A549 (cell line): ENCODE data around the gene CNST. TPM values are rescaled to one million over a fixed set of nuclear protein-coding genes. Genes with fewer than 3 reads are reported as not detected.

Experiments used
- ATAC-seq, 2 experiments: fragments of 200-7000 bp in 1 of 2; fragments of >200 bp in 1 of 2; cut with Nextera tagmentation in 1 of 2; cut with Tn5 transposase in 1 of 2; 3 replicates each; pipeline versions ENCODE4 v1.8.0 to v1.9.1; 2018 to 2020; ENCODE audit warnings: mild to moderate bottlenecking in 1 of 2, moderate library complexity in 1 of 2
- CTCF ChIA-PET: fragments of 300-600 bp; sonication (Branson Sonifier 250); formaldehyde crosslinking; extraction: SDS; loops from one replicate; lab custom pipeline; 2021; ENCODE audit warnings: antibody characterized with exemption, inconsistent platforms; lab: Yijun Ruan, JAX
- POLR2A ChIA-PET: fragments of 350-600 bp; formaldehyde crosslinking; extraction: SDS; loops from one replicate; lab custom pipeline; 2021; ENCODE audit warnings: antibody characterized with exemption, inconsistent platforms; lab: Yijun Ruan, JAX
- DNase-seq, 2 experiments: peaks; one replicate each; pipeline versions ENCODE4 v3.0.0 to v3.0.0-alpha.2; 2011 to 2016; ENCODE audit warnings: low read depth in 1 of 2, low spot score in 1 of 2
- FAIRE-seq: peaks from 2 replicates; lab custom pipeline; 2011; peaks lifted over from hg19 to GRCh38; lab: Jason Lieb, UNC
- H3K27ac ChIP-seq, 2 experiments: fragments of >200 bp; sonication (Bioruptor Twin); formaldehyde crosslinking; 3 replicates each; pipeline ENCODE4 v1.5.1; 2016 to 2017
- H3K4me1 ChIP-seq: fragments of >200 bp; sonication (Bioruptor Twin); formaldehyde crosslinking; 3 replicates; pipeline ENCODE4 v1.6.1; 2016
- H3K4me2 ChIP-seq: fragments of >200 bp; sonication (Bioruptor Twin); formaldehyde crosslinking; 3 replicates; pipeline ENCODE4 v1.6.1; 2016
- H3K4me3 ChIP-seq: fragments of >200 bp; sonication (Bioruptor Twin); formaldehyde crosslinking; 3 replicates; pipeline ENCODE4 v1.5.1; 2016
- H3K9me3 ChIP-seq: fragments of >200 bp; sonication (Bioruptor Twin); formaldehyde crosslinking; 3 replicates; pipeline ENCODE4 v1.6.1; 2016
- CBX2 ChIP-seq: fragments of 200-600 bp; sonication (generic); IDR thresholded peaks from 2 replicates; pipeline ENCODE4 v1.6.1; 2016; ENCODE audit warnings: low read depth, mild to moderate bottlenecking, borderline replicate concordance
- CEBPB ChIP-seq, 2 experiments: fragments of >200 bp in 1 of 2; sonication (Bioruptor Twin) in 1 of 2; formaldehyde crosslinking in 1 of 2; IDR thresholded peaks; 2 replicates each; pipeline ENCODE4 v1.6.1; 2012 to 2016
- EHF ChIP-seq: fragments of 250-450 bp; sonication (Bioruptor Pico); IDR thresholded peaks from 2 replicates; pipeline ENCODE4 v1.5.0; 2020; ENCODE audit warnings: mild to moderate bottlenecking
- EP300 ChIP-seq, 2 experiments: fragments of >200 bp; sonication (Bioruptor Twin); formaldehyde crosslinking; IDR thresholded peaks; 2 replicates in 1 of 2; 3 replicates in 1 of 2; pipeline ENCODE4 v1.6.1; 2016 to 2017
- ESRRA ChIP-seq: fragments of 150-350 bp; IDR thresholded peaks from 2 replicates; pipeline ENCODE4 v1.6.1; 2014; ENCODE audit warnings: mild to moderate bottlenecking, low read length, borderline replicate concordance
- FOXS1 ChIP-seq: fragments of 250-450 bp; sonication (Bioruptor Pico); IDR thresholded peaks from 2 replicates; pipeline ENCODE4 v1.5.0; 2020; ENCODE audit warnings: mild to moderate bottlenecking, moderate library complexity
- JUN ChIP-seq, 2 experiments: fragments of >200 bp; sonication (Bioruptor Twin); formaldehyde crosslinking; IDR thresholded peaks; 2 replicates in 1 of 2; 3 replicates in 1 of 2; pipeline ENCODE4 v1.6.1; 2016 to 2017
- JUNB ChIP-seq: fragments of >200 bp; sonication (Bioruptor Twin); formaldehyde crosslinking; IDR thresholded peaks from 2 replicates; pipeline ENCODE4 v1.6.1; 2016
- KDM5A ChIP-seq: fragments of 200-600 bp; sonication (generic); IDR thresholded peaks from 2 replicates; pipeline ENCODE4 v1.6.1; 2016; ENCODE audit warnings: antibody characterized with exemption, mild to moderate bottlenecking
- POLR2A ChIP-seq: IDR thresholded peaks from 2 replicates; pipeline ENCODE4 v1.6.1; 2012; ENCODE audit warnings: mild to moderate bottlenecking, low read length
- POLR2AphosphoS2 ChIP-seq: conservative IDR thresholded peaks from 2 replicates; pipeline ENCODE4 v1.6.1; 2012; ENCODE audit warnings: low read length, improper control_type of control experiment, inconsistent platforms
- RCOR1 ChIP-seq: fragments of 150-350 bp; IDR thresholded peaks from 2 replicates; pipeline ENCODE4 v1.6.1; 2014; ENCODE audit warnings: antibody characterized with exemption, low read length, low read depth
- SREBF2 ChIP-seq: fragments of 450-650 bp; IDR thresholded peaks from 2 replicates; pipeline ENCODE4 v1.6.1; 2014; ENCODE audit warnings: mild to moderate bottlenecking, moderate library complexity
- TFCP2L1 ChIP-seq: fragments of 250-450 bp; sonication (Bioruptor Pico); IDR thresholded peaks from 2 replicates; pipeline ENCODE4 v1.5.0; 2021; ENCODE audit warnings: mild to moderate bottlenecking
- ZNF302 ChIP-seq: fragments of 250-450 bp; sonication (Bioruptor Pico); IDR thresholded peaks from 2 replicates; pipeline ENCODE4 v1.9.0; 2021; ENCODE audit warnings: inconsistent platforms, mild to moderate bottlenecking, moderate library complexity
- ZSCAN20 ChIP-seq: fragments of 250-450 bp; sonication (Bioruptor Pico); IDR thresholded peaks from 2 replicates; pipeline ENCODE4 v1.8.0; 2022; ENCODE audit warnings: mild to moderate bottlenecking, moderate library complexity
- WGBS: methylation state at CpG from one replicate; pipeline ENCODE4 v1.1.6; 2017; ENCODE audit errors: missing lambda C conversion rate; 5-methylcytosine and 5-hydroxymethylcytosine counted together
- polyA plus RNA-seq, 4 experiments: library from polyadenylated mRNA; depleted of rRNA in 3 of 4; stranded (reverse); fragments of >200 nt; fragmentation: RNase III in 1 of 4; extraction: RNeasy Plus Mini Kit Qiagen cat#74134 plus additional on column Dnase treatment in 1 of 4; gene quantifications; 2 replicates in 3 of 4; 3 replicates in 1 of 4; pipeline ENCODE4 v1.2.3, GENCODE V29; 2011 to 2017
- TF ChIP-seq, protein P1 (sequence below): IDR thresholded peaks from 2 replicates; pipeline ENCODE4 v1.6.1; 2012; ENCODE audit warnings: low read depth, borderline replicate concordance
- TF ChIP-seq, protein P2 (sequence below): fragments of >200 bp; sonication (Bioruptor Twin); formaldehyde crosslinking; IDR thresholded peaks from 3 replicates; pipeline ENCODE4 v1.5.1; 2016
- TF ChIP-seq, protein P3 (sequence below): fragments of >200 bp; sonication (Bioruptor Twin); formaldehyde crosslinking; IDR thresholded peaks from 2 replicates; pipeline ENCODE4 v1.6.1; 2016
- TF ChIP-seq, protein P4 (sequence below): fragments of 450-650 bp; IDR thresholded peaks from 2 replicates; pipeline ENCODE4 v1.6.1; 2014; ENCODE audit warnings: antibody characterized with exemption
- TF ChIP-seq, protein P5 (sequence below): fragments of 200-600 bp; sonication (generic); IDR thresholded peaks from 2 replicates; pipeline ENCODE4 v1.6.1; 2016; ENCODE audit warnings: antibody characterized with exemption, mild to moderate bottlenecking, moderate library complexity
- TF ChIP-seq, protein P6 (sequence below): fragments of 250-450 bp; sonication (Bioruptor Pico); IDR thresholded peaks from 2 replicates; pipeline ENCODE4 v1.5.0; 2020; ENCODE audit warnings: low read depth, mild to moderate bottlenecking, moderate library complexity
- TF ChIP-seq, protein P7 (sequence below): fragments of >200 bp; sonication (Bioruptor Twin); formaldehyde crosslinking; IDR thresholded peaks from 3 replicates; pipeline ENCODE4 v1.6.1; 2016

The CNST gene
- polyA plus RNA-seq, 2 of the 4 experiments (the other 2 are of a cell fraction) = 7.9 to 23.0 TPM

DNA sequence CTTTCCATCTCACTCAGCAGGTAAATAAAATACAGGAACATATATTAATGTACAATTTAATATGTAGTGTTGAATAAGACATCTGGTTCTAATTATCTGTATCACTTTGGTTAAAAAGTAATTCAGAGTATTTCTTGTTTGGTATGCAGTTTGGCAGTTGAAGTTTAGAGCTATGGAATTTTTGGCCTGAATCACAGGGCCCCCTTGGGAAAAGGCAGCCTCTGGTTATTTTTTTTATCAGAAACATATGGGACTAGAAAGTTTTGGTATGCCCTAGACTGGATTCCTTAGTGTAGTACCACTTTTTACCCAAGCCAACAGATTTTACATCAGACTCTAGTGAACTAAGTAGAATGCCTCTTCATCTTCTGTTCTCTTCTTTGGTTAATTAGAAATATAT is 26.4 kb downstream of the CNST start:
- CTCF ChIA-PET = interaction anchor here (1.5 kb wide), 1 partner anchor 20 kb away, joined by 6 read pairs; no protein-coding TSS in a partner anchor
- no peak overlapping the region for H3K4me2 ChIP-seq
- no peak for DNase-seq

DNA sequence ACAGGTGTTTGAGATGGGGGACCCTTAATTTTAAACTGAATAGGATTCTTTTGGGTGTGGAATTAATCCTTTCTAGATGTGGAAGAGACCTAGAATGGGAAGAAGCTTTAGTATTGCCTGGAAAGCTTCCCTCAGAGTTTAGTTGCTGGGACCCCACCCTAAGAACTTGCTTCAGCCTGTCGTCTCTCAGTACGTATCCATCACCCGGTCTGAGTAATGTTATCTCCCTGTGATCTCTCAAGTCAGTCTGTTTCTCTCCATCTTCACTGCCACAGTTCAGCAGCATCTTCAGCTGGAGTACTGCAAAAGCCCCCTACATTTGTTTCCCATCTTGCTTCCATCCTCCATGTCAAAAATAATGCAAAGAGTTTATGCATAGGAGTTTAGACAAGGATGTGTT is 28.9 kb downstream of the CNST start:
- WGBS = 97% methylated on average over 3 of the region's 3 CpGs
- POLR2A ChIA-PET = no interaction called here
- CTCF ChIA-PET = interaction anchor here (0.6 kb wide), 1 partner anchor 97 kb away, joined by 3 read pairs; no protein-coding TSS in a partner anchor
- H3K4me2 ChIP-seq = no peak overlapping the region
- no peak overlapping the region for H3K27ac ChIP-seq
- H3K4me1 ChIP-seq = 0 out of 3 replicates have a peak, but pooled peaks cover 8% of the 10 kb centered on the region
- no peaks in the 10 kb centered on the region for H3K9me3 ChIP-seq
- TF ChIP-seq, protein P1, sequence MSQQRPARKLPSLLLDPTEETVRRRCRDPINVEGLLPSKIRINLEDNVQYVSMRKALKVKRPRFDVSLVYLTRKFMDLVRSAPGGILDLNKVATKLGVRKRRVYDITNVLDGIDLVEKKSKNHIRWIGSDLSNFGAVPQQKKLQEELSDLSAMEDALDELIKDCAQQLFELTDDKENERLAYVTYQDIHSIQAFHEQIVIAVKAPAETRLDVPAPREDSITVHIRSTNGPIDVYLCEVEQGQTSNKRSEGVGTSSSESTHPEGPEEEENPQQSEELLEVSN = no peak
- TF ChIP-seq JUNB (no peak), EP300 (IDR thresholded peaks at IDR 0.05) (no peak), EHF (CRISPR knock-in tag) (no peak), JUN (IDR thresholded peaks at IDR 0.05) (no peak), CEBPB (IDR thresholded peaks at IDR 0.05) (no peak)
- TF ChIP-seq, protein P2, sequence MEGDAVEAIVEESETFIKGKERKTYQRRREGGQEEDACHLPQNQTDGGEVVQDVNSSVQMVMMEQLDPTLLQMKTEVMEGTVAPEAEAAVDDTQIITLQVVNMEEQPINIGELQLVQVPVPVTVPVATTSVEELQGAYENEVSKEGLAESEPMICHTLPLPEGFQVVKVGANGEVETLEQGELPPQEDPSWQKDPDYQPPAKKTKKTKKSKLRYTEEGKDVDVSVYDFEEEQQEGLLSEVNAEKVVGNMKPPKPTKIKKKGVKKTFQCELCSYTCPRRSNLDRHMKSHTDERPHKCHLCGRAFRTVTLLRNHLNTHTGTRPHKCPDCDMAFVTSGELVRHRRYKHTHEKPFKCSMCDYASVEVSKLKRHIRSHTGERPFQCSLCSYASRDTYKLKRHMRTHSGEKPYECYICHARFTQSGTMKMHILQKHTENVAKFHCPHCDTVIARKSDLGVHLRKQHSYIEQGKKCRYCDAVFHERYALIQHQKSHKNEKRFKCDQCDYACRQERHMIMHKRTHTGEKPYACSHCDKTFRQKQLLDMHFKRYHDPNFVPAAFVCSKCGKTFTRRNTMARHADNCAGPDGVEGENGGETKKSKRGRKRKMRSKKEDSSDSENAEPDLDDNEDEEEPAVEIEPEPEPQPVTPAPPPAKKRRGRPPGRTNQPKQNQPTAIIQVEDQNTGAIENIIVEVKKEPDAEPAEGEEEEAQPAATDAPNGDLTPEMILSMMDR = no peak
- TF ChIP-seq, protein P3, sequence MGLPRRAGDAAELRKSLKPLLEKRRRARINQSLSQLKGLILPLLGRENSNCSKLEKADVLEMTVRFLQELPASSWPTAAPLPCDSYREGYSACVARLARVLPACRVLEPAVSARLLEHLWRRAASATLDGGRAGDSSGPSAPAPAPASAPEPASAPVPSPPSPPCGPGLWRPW = no peak
- TF ChIP-seq, protein P4, sequence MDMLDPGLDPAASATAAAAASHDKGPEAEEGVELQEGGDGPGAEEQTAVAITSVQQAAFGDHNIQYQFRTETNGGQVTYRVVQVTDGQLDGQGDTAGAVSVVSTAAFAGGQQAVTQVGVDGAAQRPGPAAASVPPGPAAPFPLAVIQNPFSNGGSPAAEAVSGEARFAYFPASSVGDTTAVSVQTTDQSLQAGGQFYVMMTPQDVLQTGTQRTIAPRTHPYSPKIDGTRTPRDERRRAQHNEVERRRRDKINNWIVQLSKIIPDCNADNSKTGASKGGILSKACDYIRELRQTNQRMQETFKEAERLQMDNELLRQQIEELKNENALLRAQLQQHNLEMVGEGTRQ = no peak
- no peak for ATAC-seq
- no peak overlapping the region for H3K4me3 ChIP-seq
- no peak for DNase-seq
- no peak for FAIRE-seq

More for the DNA sequence above, 26.4 kb downstream of the CNST start:
- Histone ChIP-seq H3K4me1 (0 out of 3 replicates have a peak, but pooled peaks cover 8% of the 10 kb centered on the region), H3K4me3 (no peak overlapping the region), H3K27ac (no peak overlapping the region), H3K9me3 (no peaks in the 10 kb centered on the region)
- POLR2A ChIA-PET = no interaction called here
- TF ChIP-seq ESRRA (no peak), KDM5A (no peak), POLR2A (no peak), TFCP2L1 (CRISPR knock-in tag) (no peak), CBX2 (no peak), SREBF2 (no peak), ZSCAN20 (CRISPR knock-in tag) (no peak), ZNF302 (CRISPR knock-in tag) (no peak), POLR2AphosphoS2 (no peak), FOXS1 (CRISPR knock-in tag) (no peak), CEBPB (IDR thresholded peaks at IDR 0.05) (no peak), RCOR1 (no peak)
- TF ChIP-seq, protein P2 = no peak
- TF ChIP-seq, protein P1 = no peak
- TF ChIP-seq, protein P5, sequence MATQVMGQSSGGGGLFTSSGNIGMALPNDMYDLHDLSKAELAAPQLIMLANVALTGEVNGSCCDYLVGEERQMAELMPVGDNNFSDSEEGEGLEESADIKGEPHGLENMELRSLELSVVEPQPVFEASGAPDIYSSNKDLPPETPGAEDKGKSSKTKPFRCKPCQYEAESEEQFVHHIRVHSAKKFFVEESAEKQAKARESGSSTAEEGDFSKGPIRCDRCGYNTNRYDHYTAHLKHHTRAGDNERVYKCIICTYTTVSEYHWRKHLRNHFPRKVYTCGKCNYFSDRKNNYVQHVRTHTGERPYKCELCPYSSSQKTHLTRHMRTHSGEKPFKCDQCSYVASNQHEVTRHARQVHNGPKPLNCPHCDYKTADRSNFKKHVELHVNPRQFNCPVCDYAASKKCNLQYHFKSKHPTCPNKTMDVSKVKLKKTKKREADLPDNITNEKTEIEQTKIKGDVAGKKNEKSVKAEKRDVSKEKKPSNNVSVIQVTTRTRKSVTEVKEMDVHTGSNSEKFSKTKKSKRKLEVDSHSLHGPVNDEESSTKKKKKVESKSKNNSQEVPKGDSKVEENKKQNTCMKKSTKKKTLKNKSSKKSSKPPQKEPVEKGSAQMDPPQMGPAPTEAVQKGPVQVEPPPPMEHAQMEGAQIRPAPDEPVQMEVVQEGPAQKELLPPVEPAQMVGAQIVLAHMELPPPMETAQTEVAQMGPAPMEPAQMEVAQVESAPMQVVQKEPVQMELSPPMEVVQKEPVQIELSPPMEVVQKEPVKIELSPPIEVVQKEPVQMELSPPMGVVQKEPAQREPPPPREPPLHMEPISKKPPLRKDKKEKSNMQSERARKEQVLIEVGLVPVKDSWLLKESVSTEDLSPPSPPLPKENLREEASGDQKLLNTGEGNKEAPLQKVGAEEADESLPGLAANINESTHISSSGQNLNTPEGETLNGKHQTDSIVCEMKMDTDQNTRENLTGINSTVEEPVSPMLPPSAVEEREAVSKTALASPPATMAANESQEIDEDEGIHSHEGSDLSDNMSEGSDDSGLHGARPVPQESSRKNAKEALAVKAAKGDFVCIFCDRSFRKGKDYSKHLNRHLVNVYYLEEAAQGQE = no peak
- TF ChIP-seq, protein P6, sequence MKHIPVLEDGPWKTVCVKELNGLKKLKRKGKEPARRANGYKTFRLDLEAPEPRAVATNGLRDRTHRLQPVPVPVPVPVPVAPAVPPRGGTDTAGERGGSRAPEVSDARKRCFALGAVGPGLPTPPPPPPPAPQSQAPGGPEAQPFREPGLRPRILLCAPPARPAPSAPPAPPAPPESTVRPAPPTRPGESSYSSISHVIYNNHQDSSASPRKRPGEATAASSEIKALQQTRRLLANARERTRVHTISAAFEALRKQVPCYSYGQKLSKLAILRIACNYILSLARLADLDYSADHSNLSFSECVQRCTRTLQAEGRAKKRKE = no peak
- TF ChIP-seq, protein P7, sequence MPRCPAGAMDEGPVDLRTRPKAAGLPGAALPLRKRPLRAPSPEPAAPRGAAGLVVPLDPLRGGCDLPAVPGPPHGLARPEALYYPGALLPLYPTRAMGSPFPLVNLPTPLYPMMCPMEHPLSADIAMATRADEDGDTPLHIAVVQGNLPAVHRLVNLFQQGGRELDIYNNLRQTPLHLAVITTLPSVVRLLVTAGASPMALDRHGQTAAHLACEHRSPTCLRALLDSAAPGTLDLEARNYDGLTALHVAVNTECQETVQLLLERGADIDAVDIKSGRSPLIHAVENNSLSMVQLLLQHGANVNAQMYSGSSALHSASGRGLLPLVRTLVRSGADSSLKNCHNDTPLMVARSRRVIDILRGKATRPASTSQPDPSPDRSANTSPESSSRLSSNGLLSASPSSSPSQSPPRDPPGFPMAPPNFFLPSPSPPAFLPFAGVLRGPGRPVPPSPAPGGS = no peak
- ATAC-seq (no peak), FAIRE-seq (no peak)
